ENCODE data around the gene ANTXR1. TPM values are rescaled to one million over a fixed set of nuclear protein-coding genes. Genes with fewer than 3 reads are reported as not detected.

ANTXR1 gene
- total RNA-seq, 1 experiment from 2014 or later = 181 TPM

- H3K36me3 ChIP-seq (ENCODE audit: insufficient read depth, low read length, poor library complexity, severe bottlenecking) = peaks cover 7% of the 10 kb centered on the region
- intact Hi-C loops (cut with micrococcal nuclease; ENCODE audit: unreplicated experiment) = no loop called here
- ChIA-PET CTCF (no interaction called here), POLR2A (ENCODE audit: low non-redundant PET) (no interaction called here)
- TF ChIP-seq CTCF (conservative IDR thresholded peaks at IDR 0.05; ENCODE audit: low read depth, low read length) (no peak), EZH2 (IDR thresholded peaks at IDR 0.05; ENCODE audit: borderline replicate concordance, low read depth, low read length, poor library complexity, severe bottlenecking) (no peak)
- no peak for DNase-seq (ENCODE audit: low spot score)
- no peaks in the 10 kb centered on the region for H3K27me3 ChIP-seq (replicated peaks; ENCODE audit: insufficient read depth, low read depth, low read length, poor library complexity)
- H3K27ac ChIP-seq (ENCODE audit: low read depth, low read length, poor library complexity, severe bottlenecking) = no peak overlapping the region
- BruUV-seq (replicated peaks) = no TSS peak
- no peak overlapping the region for H3K4me3 ChIP-seq (ENCODE audit: low read depth, low read length, poor library complexity, severe bottlenecking)
- peaks cover under 1% of the 10 kb centered on the region for H3K4me1 ChIP-seq (ENCODE audit: insufficient read depth, low read length, poor library complexity, severe bottlenecking)
- H3K9me3 ChIP-seq (ENCODE audit: low read depth, low read length, poor library complexity, severe bottlenecking) = no peaks in the 10 kb centered on the region
Observed at GRCh38 chr2:69165091-69165880, 152.3 kb downstream of the ANTXR1 start.

GRCh38 chr2:69166465-69166811 lies 153.5 kb downstream of the ANTXR1 start:
- Histone ChIP-seq H3K27ac (ENCODE audit: low read depth, low read length, poor library complexity, severe bottlenecking) (no peak overlapping the region), H3K4me1 (ENCODE audit: insufficient read depth, low read length, poor library complexity, severe bottlenecking) (peaks cover 9% of the 10 kb centered on the region), H3K4me3 (ENCODE audit: low read depth, low read length, poor library complexity, severe bottlenecking) (no peak overlapping the region), H3K27me3 (replicated peaks; ENCODE audit: insufficient read depth, low read depth, low read length, poor library complexity) (no peaks in the 10 kb centered on the region), H3K36me3 (ENCODE audit: insufficient read depth, low read length, poor library complexity, severe bottlenecking) (peaks cover 2% of the 10 kb centered on the region), H3K9me3 (ENCODE audit: low read depth, low read length, poor library complexity, severe bottlenecking) (no peaks in the 10 kb centered on the region)
- no peak for DNase-seq (ENCODE audit: low spot score)
- no TSS peak for BruUV-seq (replicated peaks)
- no peak for TF ChIP-seq CTCF (conservative IDR thresholded peaks at IDR 0.05; ENCODE audit: low read depth, low read length)
- TF ChIP-seq EZH2 (IDR thresholded peaks at IDR 0.05; ENCODE audit: borderline replicate concordance, low read depth, low read length, poor library complexity, severe bottlenecking) = no peak
- ChIA-PET CTCF (no interaction called here), POLR2A (ENCODE audit: low non-redundant PET) (no interaction called here)
- intact Hi-C loops (cut with micrococcal nuclease; ENCODE audit: unreplicated experiment) = no loop called here

- no peak for DNase-seq (ENCODE audit: low spot score)
- Histone ChIP-seq H3K27me3 (replicated peaks; ENCODE audit: insufficient read depth, low read depth, low read length, poor library complexity) (no peaks in the 10 kb centered on the region), H3K4me3 (ENCODE audit: low read depth, low read length, poor library complexity, severe bottlenecking) (no peak overlapping the region), H3K4me1 (ENCODE audit: insufficient read depth, low read length, poor library complexity, severe bottlenecking) (peaks cover 10% of the 10 kb centered on the region), H3K27ac (ENCODE audit: low read depth, low read length, poor library complexity, severe bottlenecking) (no peak overlapping the region), H3K36me3 (ENCODE audit: insufficient read depth, low read length, poor library complexity, severe bottlenecking) (no peaks in the 10 kb centered on the region), H3K9me3 (ENCODE audit: low read depth, low read length, poor library complexity, severe bottlenecking) (no peaks in the 10 kb centered on the region)
- intact Hi-C loops (cut with micrococcal nuclease; ENCODE audit: unreplicated experiment) = no loop called here
- ChIA-PET CTCF (no interaction called here), POLR2A (ENCODE audit: low non-redundant PET) (no interaction called here)
- BruUV-seq (replicated peaks) = no TSS peak
- TF ChIP-seq EZH2 (IDR thresholded peaks at IDR 0.05; ENCODE audit: borderline replicate concordance, low read depth, low read length, poor library complexity, severe bottlenecking) = no peak
- TF ChIP-seq CTCF (conservative IDR thresholded peaks at IDR 0.05; ENCODE audit: low read depth, low read length) = no peak
Observed at GRCh38 chr2:69166812-69167468, 154.0 kb downstream of the ANTXR1 start.

All from A673 (cell line).